Measurements from ENCODE around the gene KRTAP10-4. TPM values are rescaled to one million over a fixed set of nuclear protein-coding genes. Genes with fewer than 3 reads are reported as not detected.

Gene KRTAP10-4
- total and polyA plus RNA-seq, 10 of the 15 experiments (the other 5 are each of a cell fraction or from before 2014, with no cell fraction given) = not detected

DNA sequence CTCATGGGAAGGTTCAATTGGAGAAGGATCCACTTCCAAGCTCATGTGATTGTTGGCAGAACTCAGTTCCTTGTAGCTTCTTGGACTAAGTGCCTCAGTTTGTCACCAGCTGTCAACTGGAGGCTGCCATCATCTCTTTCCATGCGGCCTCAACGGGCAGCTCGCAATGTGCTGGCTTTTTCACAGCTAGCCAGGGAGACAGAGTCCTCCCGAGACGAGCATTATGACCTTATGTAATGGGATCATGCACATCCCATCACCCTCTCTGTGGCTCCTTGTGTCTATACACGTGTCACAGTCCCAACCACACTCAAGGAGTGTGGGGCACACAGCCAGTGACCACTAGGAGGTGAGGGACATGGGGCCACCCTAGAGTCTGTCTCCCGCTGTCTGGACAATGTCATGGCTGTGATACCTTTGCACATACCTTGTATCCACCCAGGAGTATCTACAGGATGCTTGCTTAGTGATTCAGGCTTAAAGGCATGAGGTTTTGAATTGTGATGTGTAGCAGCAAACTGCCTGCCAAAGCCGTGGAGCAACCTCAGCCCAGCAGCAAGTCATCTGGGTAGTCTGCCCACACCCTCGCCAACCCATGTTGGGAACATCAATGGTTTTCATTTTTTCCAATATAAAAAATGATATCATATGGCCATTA, 22.7 kb downstream of the KRTAP10-4 start:
- H3K9me3 ChIP-seq (replicated peaks; ENCODE audit: control insufficient read depth, insufficient read depth, low read length) = no peaks in the 10 kb centered on the region; the same call in 2 of the 3 replicates
- no peak overlapping the region for H3K9ac ChIP-seq (ENCODE audit: control insufficient read depth, insufficient read depth, low read length)
- no peaks in the 10 kb centered on the region for H3K4me1 ChIP-seq (ENCODE audit: control insufficient read depth, insufficient read depth, low read length)
- H3K27ac ChIP-seq (ENCODE audit: control insufficient read depth, insufficient read depth) = no peak overlapping the region
- no peak overlapping the region for H3K4me2 ChIP-seq (ENCODE audit: control insufficient read depth, insufficient read depth)
- CTCF ChIA-PET = no interaction called here
- RAD21 ChIA-PET (ENCODE audit: unreplicated experiment) = no interaction called here
- in situ Hi-C loops (cut with MboI) (no loop called here), intact Hi-C loops (cut with micrococcal nuclease; ENCODE audit: unreplicated experiment) (no loop called here)
- SMC1A ChIA-PET (ENCODE audit: uncharacterized antibody, unreplicated experiment) = no interaction called here
- no peaks in the 10 kb centered on the region for H3K36me3 ChIP-seq (ENCODE audit: control insufficient read depth in 2 of 2, insufficient read depth in 2 of 2, low read length in 1 of 2)
- H3K79me2 ChIP-seq (ENCODE audit: control insufficient read depth, insufficient read depth, low read length) = no peaks in the 10 kb centered on the region
- no peak for ATAC-seq
- no peaks in the 10 kb centered on the region for H3K27me3 ChIP-seq (replicated peaks in 1 of 2; ENCODE audit: control insufficient read depth in 2 of 2, insufficient read depth in 2 of 2, low read length in 1 of 2)
- BruUV-seq (replicated peaks) = no TSS peak
- DNase-seq (ENCODE audit: low read depth, low spot score) = no peak
- TF ChIP-seq SUPT20H (IDR thresholded peaks at IDR 0.05; ENCODE audit: borderline replicate concordance, control insufficient read depth, low read depth, low read length) (no peak), SREBF1 (IDR thresholded peaks at IDR 0.05; ENCODE audit: low read length) (no peak), MXI1 (IDR thresholded peaks at IDR 0.05; ENCODE audit: low read depth, low read length) (no peak), GATAD2B (conservative IDR thresholded peaks at IDR 0.05; ENCODE audit: low read depth) (no peak), POLR2A (IDR thresholded peaks at IDR 0.05; ENCODE audit: low read depth, low read length) (no peak), FOXM1 (IDR thresholded peaks at IDR 0.05; ENCODE audit: low read depth, low read length) (no peak), ZNF274 (IDR thresholded peaks at IDR 0.05; ENCODE audit: insufficient read depth, insufficient read length) (no peak), NRF1 (conservative IDR thresholded peaks at IDR 0.05; ENCODE audit: low read depth, low read length) (no peak), NFYB (IDR thresholded peaks at IDR 0.05; ENCODE audit: insufficient read depth, low read depth, low read length) (no peak), YY1 (IDR thresholded peaks at IDR 0.05; ENCODE audit: low read depth, low read length) (no peak), EED (IDR thresholded peaks at IDR 0.05; ENCODE audit: low read depth) (no peak), TCF3 (IDR thresholded peaks at IDR 0.05; ENCODE audit: borderline replicate concordance, insufficient read depth, low read depth, low read length) (no peak), RAD51 (IDR thresholded peaks at IDR 0.05) (no peak), NR2C2 (IDR thresholded peaks at IDR 0.05; ENCODE audit: borderline replicate concordance, control insufficient read depth, insufficient read length, low read depth) (no peak), CREM (IDR thresholded peaks at IDR 0.05; ENCODE audit: low read depth) (no peak), EP300 (IDR thresholded peaks at IDR 0.05; ENCODE audit: borderline replicate concordance in 1 of 2, control insufficient read depth in 1 of 2, low read depth in 2 of 2, low read length in 2 of 2) (no peak), TCF7 (IDR thresholded peaks at IDR 0.05; ENCODE audit: borderline replicate concordance) (no peak), HDAC6 (IDR thresholded peaks at IDR 0.05; ENCODE audit: unreplicated experiment) (no peak)
- TF ChIP-seq, protein P1, sequence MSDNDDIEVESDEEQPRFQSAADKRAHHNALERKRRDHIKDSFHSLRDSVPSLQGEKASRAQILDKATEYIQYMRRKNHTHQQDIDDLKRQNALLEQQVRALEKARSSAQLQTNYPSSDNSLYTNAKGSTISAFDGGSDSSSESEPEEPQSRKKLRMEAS (IDR thresholded peaks at IDR 0.05; ENCODE audit: low read depth, low read length) = no peak
- TF ChIP-seq, protein P2, sequence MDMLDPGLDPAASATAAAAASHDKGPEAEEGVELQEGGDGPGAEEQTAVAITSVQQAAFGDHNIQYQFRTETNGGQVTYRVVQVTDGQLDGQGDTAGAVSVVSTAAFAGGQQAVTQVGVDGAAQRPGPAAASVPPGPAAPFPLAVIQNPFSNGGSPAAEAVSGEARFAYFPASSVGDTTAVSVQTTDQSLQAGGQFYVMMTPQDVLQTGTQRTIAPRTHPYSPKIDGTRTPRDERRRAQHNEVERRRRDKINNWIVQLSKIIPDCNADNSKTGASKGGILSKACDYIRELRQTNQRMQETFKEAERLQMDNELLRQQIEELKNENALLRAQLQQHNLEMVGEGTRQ (IDR thresholded peaks at IDR 0.05; ENCODE audit: borderline replicate concordance, low read depth, low read length) = no peak
- no peaks in the 10 kb centered on the region for H4K20me1 ChIP-seq (ENCODE audit: control insufficient read depth, insufficient read depth)
- POLR2A ChIA-PET = interaction anchor here (0.8 kb wide), 1 partner anchor 208 kb away, joined by 5 read pairs; no protein-coding TSS in a partner anchor
- no peak overlapping the region for H3K4me3 ChIP-seq
- H2AFZ ChIP-seq (ENCODE audit: control insufficient read depth, low read depth, low read length) = no peak overlapping the region
- no peak for FAIRE-seq
- 5% methylated on average over 9 of the region's 9 CpGs for WGBS (ENCODE audit: insufficient coverage, insufficient replicate concordance, low lambda C conversion rate, missing lambda C conversion rate)

Data from GM12878 (cell line).